RWPE2 (cell line): ENCODE data around the gene SPTB.

Experiments
- ATAC-seq: fragments of 200-7000 bp; cut with Tn5 transposase; 3 replicates; pipeline ENCODE4 v1.9.1; 2021; ENCODE audit warnings: low read depth
- DNase-seq: peaks from one replicate; pipeline ENCODE4 v3.0.0-alpha.2; 2020; ENCODE audit warnings: low spot score
- H3K27ac ChIP-seq: fragments of 450-650 bp; 2 replicates; pipeline ENCODE4 v1.5.1; 2017; ENCODE audit warnings: mild to moderate bottlenecking; ENCODE audit not compliant: poor library complexity, severe bottlenecking
- H3K27me3 ChIP-seq: fragments of 250-450 bp; sonication (Bioruptor Pico); 2 replicates; pipeline ENCODE4 v1.5.1; 2021; ENCODE audit warnings: mild to moderate bottlenecking, moderate library complexity; ENCODE audit not compliant: insufficient read depth, poor library complexity, severe bottlenecking
- H3K36me3 ChIP-seq: fragments of 250-450 bp; sonication (Bioruptor Pico); 2 replicates; pipeline ENCODE4 v1.5.1; 2020; ENCODE audit warnings: low read depth, mild to moderate bottlenecking, moderate library complexity
- H3K4me1 ChIP-seq: fragments of 250-450 bp; sonication (Bioruptor Pico); 2 replicates; pipeline ENCODE4 v1.5.1; 2021; ENCODE audit warnings: mild to moderate bottlenecking, moderate library complexity; ENCODE audit not compliant: insufficient read depth, poor library complexity, severe bottlenecking
- H3K4me3 ChIP-seq: fragments of 250-450 bp; sonication (Bioruptor Pico); 2 replicates; pipeline ENCODE4 v1.5.1; 2021; ENCODE audit warnings: mild to moderate bottlenecking, moderate library complexity; ENCODE audit not compliant: severe bottlenecking
- H3K9me3 ChIP-seq: fragments of 250-450 bp; sonication (Bioruptor Pico); 2 replicates; pipeline ENCODE4 v1.5.1; 2021; ENCODE audit warnings: mild to moderate bottlenecking, moderate library complexity; ENCODE audit not compliant: severe bottlenecking
- CTCF ChIP-seq: fragments of 450-650 bp; IDR thresholded peaks from one replicate; pipeline ENCODE4 v1.5.1; 2017; ENCODE audit warnings: mild to moderate bottlenecking, moderate library complexity; ENCODE audit not compliant: poor library complexity, severe bottlenecking

SPTB gene

GRCh38 chr14:64760146-64760755 is 119.5 kb downstream of the SPTB start:
- DNase-seq (peak; percentile 76), ATAC-seq (no peak)
- H3K27ac ChIP-seq = no peak overlapping the region
- H3K9me3 ChIP-seq = no peaks in the 10 kb centered on the region
- H3K27me3 ChIP-seq = no peaks in the 10 kb centered on the region
- H3K36me3 ChIP-seq = no peaks in the 10 kb centered on the region
- TF ChIP-seq CTCF = peak; percentile 77
- no peak overlapping the region for H3K4me3 ChIP-seq
- peaks cover 66% of the 10 kb centered on the region for H3K4me1 ChIP-seq

- Histone ChIP-seq H3K4me1 (peaks cover 67% of the 10 kb centered on the region), H3K36me3 (no peaks in the 10 kb centered on the region), H3K27me3 (no peaks in the 10 kb centered on the region), H3K4me3 (no peak overlapping the region), H3K9me3 (no peaks in the 10 kb centered on the region), H3K27ac (peak overlapping the region; percentile 90)
- DNase-seq (peak; percentile 54), ATAC-seq (no peak)
- no peak for TF ChIP-seq CTCF
Measured at GRCh38 chr14:64759555-64759938, 120.2 kb downstream of the SPTB start.

GRCh38 chr14:64758691-64759554 is 120.8 kb downstream of the SPTB start:
- Histone ChIP-seq H3K4me3 (no peak overlapping the region), H3K4me1 (peaks cover 63% of the 10 kb centered on the region), H3K36me3 (no peaks in the 10 kb centered on the region), H3K27me3 (no peaks in the 10 kb centered on the region), H3K9me3 (no peaks in the 10 kb centered on the region), H3K27ac (peak overlapping the region; percentile 90)
- DNase-seq (peak; percentile 89), ATAC-seq (peak; percentile 57)
- no peak for TF ChIP-seq CTCF

GRCh38 chr14:64758025-64758521 is 121.6 kb downstream of the SPTB start:
- DNase-seq = peak; percentile 61
- Histone ChIP-seq H3K4me3 (no peak overlapping the region), H3K27ac (peak overlapping the region; percentile 90), H3K4me1 (peaks cover 63% of the 10 kb centered on the region), H3K27me3 (no peaks in the 10 kb centered on the region), H3K9me3 (no peaks in the 10 kb centered on the region), H3K36me3 (no peaks in the 10 kb centered on the region)
- peak; percentile 20 for ATAC-seq
- no peak for TF ChIP-seq CTCF

GRCh38 chr14:64757601-64758000 is 122.1 kb downstream of the SPTB start:
- H3K4me3 ChIP-seq = no peak overlapping the region
- no peaks in the 10 kb centered on the region for H3K9me3 ChIP-seq
- H3K4me1 ChIP-seq = peaks cover 61% of the 10 kb centered on the region
- DNase-seq (peak; percentile 45), ATAC-seq (no peak)
- peak overlapping the region; percentile 90 for H3K27ac ChIP-seq
- no peaks in the 10 kb centered on the region for H3K27me3 ChIP-seq
- no peak for TF ChIP-seq CTCF
- H3K36me3 ChIP-seq = no peaks in the 10 kb centered on the region
